ENCODE measurements around the gene AP3B2. TPM values are rescaled to one million over a fixed set of nuclear protein-coding genes. Genes with fewer than 3 reads are reported as not detected.

AP3B2 gene
- total RNA-seq, 1 experiment from 2014 or later, result 7.5 TPM

DNA sequence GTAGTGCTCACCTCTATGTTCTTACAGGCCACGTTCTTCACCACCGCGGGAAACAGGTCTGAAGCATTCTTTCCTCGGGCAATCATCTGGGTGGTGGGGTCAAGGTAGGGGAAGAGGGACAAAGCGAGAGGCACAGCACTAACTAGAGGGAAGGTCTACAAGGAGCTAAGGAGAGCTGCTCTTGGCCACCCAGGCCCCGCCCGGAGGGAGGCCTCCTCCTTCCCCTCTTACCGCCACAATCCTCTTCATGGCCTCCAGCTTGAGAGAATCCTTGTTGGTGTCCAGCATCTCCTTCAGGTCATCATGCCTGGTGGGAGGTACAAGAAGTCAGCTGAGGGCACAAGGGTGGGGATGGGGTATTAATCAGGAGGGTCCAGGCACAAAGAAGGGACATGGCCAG lies 20.5 kb downstream of the AP3B2 start:
- CTCF ChIA-PET, result interaction anchor here (0.8 kb wide), 1 partner anchor 322 kb away, joined by 3 read pairs; the partner anchor contains the start of gene C15orf40
- no peaks in the 10 kb centered on the region for H3K9me3 Mint-ChIP-seq (ENCODE audit: unreplicated experiment)
- no peaks in the 10 kb centered on the region for H3K27me3 Mint-ChIP-seq (ENCODE audit: insufficient read depth, unreplicated experiment)
- TF ChIP-seq, protein P1, sequence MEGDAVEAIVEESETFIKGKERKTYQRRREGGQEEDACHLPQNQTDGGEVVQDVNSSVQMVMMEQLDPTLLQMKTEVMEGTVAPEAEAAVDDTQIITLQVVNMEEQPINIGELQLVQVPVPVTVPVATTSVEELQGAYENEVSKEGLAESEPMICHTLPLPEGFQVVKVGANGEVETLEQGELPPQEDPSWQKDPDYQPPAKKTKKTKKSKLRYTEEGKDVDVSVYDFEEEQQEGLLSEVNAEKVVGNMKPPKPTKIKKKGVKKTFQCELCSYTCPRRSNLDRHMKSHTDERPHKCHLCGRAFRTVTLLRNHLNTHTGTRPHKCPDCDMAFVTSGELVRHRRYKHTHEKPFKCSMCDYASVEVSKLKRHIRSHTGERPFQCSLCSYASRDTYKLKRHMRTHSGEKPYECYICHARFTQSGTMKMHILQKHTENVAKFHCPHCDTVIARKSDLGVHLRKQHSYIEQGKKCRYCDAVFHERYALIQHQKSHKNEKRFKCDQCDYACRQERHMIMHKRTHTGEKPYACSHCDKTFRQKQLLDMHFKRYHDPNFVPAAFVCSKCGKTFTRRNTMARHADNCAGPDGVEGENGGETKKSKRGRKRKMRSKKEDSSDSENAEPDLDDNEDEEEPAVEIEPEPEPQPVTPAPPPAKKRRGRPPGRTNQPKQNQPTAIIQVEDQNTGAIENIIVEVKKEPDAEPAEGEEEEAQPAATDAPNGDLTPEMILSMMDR (IDR thresholded peaks at IDR 0.05; ENCODE audit: unreplicated experiment), result no peak
- H3K27ac Mint-ChIP-seq (ENCODE audit: low read depth, unreplicated experiment), result no peak overlapping the region
- intact Hi-C loops (cut with micrococcal nuclease), result no loop called here
- H3K4me3 Mint-ChIP-seq (ENCODE audit: unreplicated experiment), result no peak overlapping the region
- POLR2A ChIA-PET, result interaction anchor here (0.6 to 0.7 kb wide), 2 partner anchors 8 to 9 kb away, joined by 3 to 4 read pairs; no protein-coding TSS in a partner anchor
- H3K36me3 Mint-ChIP-seq (ENCODE audit: insufficient read depth, unreplicated experiment), result peaks cover 8% of the 10 kb centered on the region
- DNase-seq (ENCODE audit: unreplicated experiment), result no peak
- H3K4me1 Mint-ChIP-seq (ENCODE audit: insufficient read depth, unreplicated experiment), result no peaks in the 10 kb centered on the region
- no TSS peak for BruUV-seq (replicated peaks)

DNA sequence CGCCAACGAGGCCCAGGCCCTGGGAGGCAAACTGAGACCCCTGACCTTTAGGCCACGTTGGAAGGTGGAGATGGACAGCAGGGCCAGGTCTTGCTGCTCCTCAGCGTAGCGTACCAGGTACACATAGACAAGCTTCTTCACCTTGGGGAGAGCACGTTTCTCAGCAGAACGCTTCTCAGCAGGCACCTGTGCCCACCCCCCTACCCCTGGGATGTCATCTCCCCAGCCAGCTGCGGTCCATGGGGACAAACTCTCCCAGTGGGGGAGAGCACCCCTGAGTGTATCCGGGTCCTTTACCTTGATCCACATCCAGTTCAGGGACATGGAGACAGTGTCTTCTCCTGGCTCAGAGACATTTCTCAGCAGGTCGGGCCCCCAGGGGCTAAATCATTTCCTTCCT lies 21.0 kb downstream of the AP3B2 start:
- no peak for DNase-seq (ENCODE audit: unreplicated experiment)
- no TSS peak for BruUV-seq (replicated peaks)
- intact Hi-C loops (cut with micrococcal nuclease), result no loop called here
- Mint-ChIP-seq H3K27ac (ENCODE audit: low read depth, unreplicated experiment) (no peak overlapping the region), H3K27me3 (ENCODE audit: insufficient read depth, unreplicated experiment) (no peaks in the 10 kb centered on the region), H3K9me3 (ENCODE audit: unreplicated experiment) (no peaks in the 10 kb centered on the region), H3K4me3 (ENCODE audit: unreplicated experiment) (no peak overlapping the region), H3K36me3 (ENCODE audit: insufficient read depth, unreplicated experiment) (peaks cover 8% of the 10 kb centered on the region), H3K4me1 (ENCODE audit: insufficient read depth, unreplicated experiment) (no peaks in the 10 kb centered on the region)
- ChIA-PET CTCF (interaction anchor here (0.8 kb wide), 1 partner anchor 323 kb away, joined by 3 read pairs; the partner anchor contains the start of gene C15orf40), POLR2A (interaction anchor here (0.7 kb wide), 1 partner anchor 9 kb away, joined by 4 read pairs; no protein-coding TSS in a partner anchor)
- TF ChIP-seq, protein P1 (IDR thresholded peaks at IDR 0.05; ENCODE audit: unreplicated experiment), result no peak

GRCh38 chr15:82681371-82681770 lies 28.3 kb downstream of the AP3B2 start:
- Mint-ChIP-seq H3K27me3 (ENCODE audit: insufficient read depth, unreplicated experiment) (peaks cover 14% of the 10 kb centered on the region), H3K4me1 (ENCODE audit: insufficient read depth, unreplicated experiment) (no peaks in the 10 kb centered on the region), H3K9me3 (ENCODE audit: unreplicated experiment) (no peaks in the 10 kb centered on the region), H3K36me3 (ENCODE audit: insufficient read depth, unreplicated experiment) (no peaks in the 10 kb centered on the region), H3K27ac (ENCODE audit: low read depth, unreplicated experiment) (peak overlapping the region; percentile 80), H3K4me3 (ENCODE audit: unreplicated experiment) (peak overlapping the region; percentile 77)
- no peak for DNase-seq (ENCODE audit: unreplicated experiment)
- intact Hi-C loops (cut with micrococcal nuclease), result no loop called here
- no TSS peak for BruUV-seq (replicated peaks)
- TF ChIP-seq, protein P1 (IDR thresholded peaks at IDR 0.05; ENCODE audit: unreplicated experiment), result no peak
- POLR2A ChIA-PET, result interaction anchor here (0.7 to 3.1 kb wide), 6 partner anchors 8 to 137 kb away, joined by 3 to 16 read pairs (median 6); partner anchors contain the start of gene WHAMM
- CTCF ChIA-PET, result interaction anchor here (0.5 to 0.9 kb wide), 5 partner anchors 69 to 1413 kb away, joined by 3 to 4 read pairs (median 3); no protein-coding TSS in a partner anchor

- ChIA-PET CTCF (interaction anchor here (0.5 to 0.9 kb wide), 4 partner anchors 70 to 1414 kb away, joined by 3 to 4 read pairs (median 3); no protein-coding TSS in a partner anchor), POLR2A (interaction anchor here (0.5 to 3.1 kb wide), 12 partner anchors 8 to 153 kb away, joined by 3 to 16 read pairs (median 4); partner anchors contain the start of genes RPS17 and WHAMM)
- Mint-ChIP-seq H3K27ac (ENCODE audit: low read depth, unreplicated experiment) (peak overlapping the region; percentile 80), H3K36me3 (ENCODE audit: insufficient read depth, unreplicated experiment) (no peaks in the 10 kb centered on the region), H3K27me3 (ENCODE audit: insufficient read depth, unreplicated experiment) (peaks cover 14% of the 10 kb centered on the region), H3K4me3 (ENCODE audit: unreplicated experiment) (peak overlapping the region; percentile 77), H3K4me1 (ENCODE audit: insufficient read depth, unreplicated experiment) (no peaks in the 10 kb centered on the region), H3K9me3 (ENCODE audit: unreplicated experiment) (no peaks in the 10 kb centered on the region)
- TF ChIP-seq, protein P1 (IDR thresholded peaks at IDR 0.05; ENCODE audit: unreplicated experiment), result peak; percentile 18
- peak; percentile 58 for DNase-seq (ENCODE audit: unreplicated experiment)
- BruUV-seq (replicated peaks), result TSS peak; percentile 81
- intact Hi-C loops (cut with micrococcal nuclease), result loop anchor here (1.0 kb wide), 1 partner anchor 152 kb away; no protein-coding TSS in a partner anchor
Observed at GRCh38 chr15:82680200-82681102, 29.2 kb downstream of the AP3B2 start.
